H1 (cell line): ENCODE measurements around the gene KLHL29. TPM values are rescaled to one million over a fixed set of nuclear protein-coding genes. Genes with fewer than 3 reads are reported as not detected.

ENCODE experiments used
- CTCF ChIA-PET: fragments of 300-600 bp; sonication (Branson Sonifier 250); formaldehyde crosslinking; loops from one replicate; lab custom pipeline; 2021; ENCODE audit not compliant: partially characterized antibody; lab: Charles Lee
- POLR2A ChIA-PET: fragments of 300-600 bp; sonication (Branson Sonifier 250); formaldehyde crosslinking; loops from one replicate; lab custom pipeline; 2021; ENCODE audit warnings: inconsistent platforms; ENCODE audit not compliant: partially characterized antibody; lab: Charles Lee
- DNase-seq, 2 experiments: peaks; one replicate each; pipeline versions ENCODE4 v3.0.0 to v3.0.0-alpha.2; 2010 to 2022; ENCODE audit warnings: low spot score in 2 of 2, low read depth in 1 of 2, mixed read lengths in 1 of 2
- FAIRE-seq: peaks from 2 replicates; lab custom pipeline; 2011; peaks lifted over from hg19 to GRCh38; lab: Jason Lieb, UNC
- H2AFZ ChIP-seq: 2 replicates; pipeline ENCODE4 v1.8.1; 2012; ENCODE audit warnings: low read length, inconsistent platforms
- H2AK5ac ChIP-seq: 2 replicates; pipeline ENCODE4 v1.6.1; 2013; ENCODE audit warnings: low read depth, low read length
- H2BK120ac ChIP-seq: replicated peaks from 2 replicates; pipeline ENCODE3; 2013; ENCODE audit warnings: low read depth, low read length, inconsistent platforms
- H2BK12ac ChIP-seq: 2 replicates; pipeline ENCODE4 v1.6.1; 2013; ENCODE audit warnings: low read depth, low read length
- H2BK15ac ChIP-seq: 2 replicates; pipeline ENCODE4 v1.6.1; 2013; ENCODE audit warnings: low read length
- H2BK20ac ChIP-seq: 2 replicates; pipeline ENCODE4 v1.6.1; 2013; ENCODE audit warnings: low read length
- H2BK5ac ChIP-seq: 2 replicates; pipeline ENCODE4 v1.6.1; 2013; ENCODE audit warnings: low read depth, low read length
- H3K14ac ChIP-seq: 2 replicates; pipeline ENCODE4 v1.6.1; 2013; ENCODE audit warnings: inconsistent platforms; ENCODE audit not compliant: insufficient read length
- H3K18ac ChIP-seq: 2 replicates; pipeline ENCODE4 v1.6.1; 2013; ENCODE audit warnings: low read length; ENCODE audit errors: extremely low read depth
- H3K23ac ChIP-seq: 2 replicates; pipeline ENCODE4 v1.6.1; 2013; ENCODE audit warnings: inconsistent platforms; ENCODE audit not compliant: insufficient read length
- H3K23me2 ChIP-seq: 2 replicates; pipeline ENCODE4 v1.6.1; 2013; ENCODE audit warnings: low read depth, low read length
- H3K27ac ChIP-seq: 2 replicates; pipeline ENCODE4 v1.6.1; 2011; ENCODE audit warnings: low read depth, low read length, inconsistent platforms
- H3K27me3 ChIP-seq, 4 experiments: replicated peaks in 1 of 4; 1 replicate in 1 of 4; 2 replicates in 3 of 4; pipeline versions ENCODE4 v1.6.1 to v1.8.1; 2011 to 2013; ENCODE audit warnings: low read length in 3 of 4, mild to moderate bottlenecking in 3 of 4, inconsistent platforms in 2 of 4, mixed read lengths in 2 of 4, moderate library complexity in 1 of 4; ENCODE audit not compliant: control insufficient read depth in 3 of 4, insufficient read depth in 3 of 4; ENCODE audit errors: extremely low read depth in 1 of 4
- H3K36me3 ChIP-seq, 4 experiments: 2 replicates each; pipeline versions ENCODE4 v1.6.1 to v1.8.1; 2011 to 2013; ENCODE audit warnings: mild to moderate bottlenecking in 4 of 4, low read length in 3 of 4, moderate library complexity in 2 of 4, control low read depth in 1 of 4, inconsistent platforms in 1 of 4; ENCODE audit not compliant: insufficient read depth in 4 of 4, control insufficient read depth in 2 of 4
- H3K4ac ChIP-seq: replicated peaks from 2 replicates; pipeline ENCODE3; 2013; ENCODE audit warnings: low read length, low read depth, mixed read lengths, inconsistent platforms; ENCODE audit not compliant: insufficient read length
- H3K4me1 ChIP-seq, 4 experiments: replicated peaks in 1 of 4; 1 replicate in 1 of 4; 2 replicates in 3 of 4; pipeline versions ENCODE4 v1.6.1 to v1.8.1; 2011 to 2013; ENCODE audit warnings: low read length in 3 of 4, inconsistent platforms in 2 of 4, mixed read lengths in 1 of 4; ENCODE audit not compliant: insufficient read depth in 4 of 4, control insufficient read depth in 3 of 4
- H3K4me2 ChIP-seq, 2 experiments: 2 replicates each; pipeline versions ENCODE4 v1.6.1 to v1.8.1; 2011 to 2013; ENCODE audit warnings: low read depth in 2 of 2, low read length in 2 of 2, control low read depth in 1 of 2, inconsistent platforms in 1 of 2, mild to moderate bottlenecking in 1 of 2; ENCODE audit not compliant: insufficient read depth in 1 of 2
- H3K4me3 ChIP-seq, 4 experiments: fragments of 200-600, 300-600 bp in 1 of 4; sonication (generic), shearing (Covaris generic), sonication (Bioruptor Twin) in 1 of 4; 2 replicates each; pipeline versions ENCODE4 v1.5.1 to v1.8.1; 2011 to 2016; ENCODE audit warnings: low read length in 4 of 4, low read depth in 3 of 4, control low read depth in 2 of 4, inconsistent platforms in 2 of 4, mild to moderate bottlenecking in 2 of 4, mixed read lengths in 1 of 4, moderate library complexity in 1 of 4; ENCODE audit not compliant: insufficient read depth in 2 of 4; ENCODE audit errors: extremely low read depth in 1 of 4
- H3K56ac ChIP-seq: replicated peaks from 2 replicates; pipeline ENCODE3; 2013; ENCODE audit warnings: low read depth, mild to moderate bottlenecking, mixed read lengths, low read length, inconsistent platforms; ENCODE audit not compliant: insufficient read length
- H3K79me1 ChIP-seq: 2 replicates; pipeline ENCODE4 v1.6.1; 2013; ENCODE audit warnings: low read depth, low read length, control low read depth
- H3K79me2 ChIP-seq, 2 experiments: 2 replicates each; pipeline versions ENCODE4 v1.6.1 to v1.8.1; 2012 to 2013; ENCODE audit warnings: low read length in 2 of 2, mild to moderate bottlenecking in 2 of 2, inconsistent platforms in 1 of 2; ENCODE audit not compliant: insufficient read depth in 2 of 2, control insufficient read depth in 1 of 2
- H3K9ac ChIP-seq, 4 experiments: replicated peaks in 1 of 4; 1 replicate in 1 of 4; 2 replicates in 3 of 4; pipeline versions ENCODE4 v1.6.1 to v1.8.1; 2011 to 2013; ENCODE audit warnings: low read depth in 3 of 4, low read length in 3 of 4, control low read depth in 2 of 4, mild to moderate bottlenecking in 2 of 4, moderate library complexity in 2 of 4, inconsistent platforms in 1 of 4; ENCODE audit errors: extremely low read depth in 1 of 4
- H3K9me3 ChIP-seq, 2 experiments: 2 replicates each; pipeline versions ENCODE4 v1.6.1 to v1.8.1; 2012 to 2013; ENCODE audit warnings: mild to moderate bottlenecking in 2 of 2, moderate library complexity in 2 of 2, control low read depth in 1 of 2, inconsistent platforms in 1 of 2, low read depth in 1 of 2, low read length in 1 of 2, mixed read lengths in 1 of 2; ENCODE audit not compliant: insufficient read depth in 2 of 2
- H4K20me1 ChIP-seq, 2 experiments: replicated peaks in 1 of 2; 2 replicates each; pipeline versions ENCODE3 to v1.8.1; 2011 to 2013; ENCODE audit warnings: inconsistent platforms in 2 of 2, low read length in 2 of 2, mild to moderate bottlenecking in 1 of 2; ENCODE audit not compliant: insufficient read depth in 2 of 2, control insufficient read depth in 1 of 2
- H4K5ac ChIP-seq: 2 replicates; pipeline ENCODE4 v1.6.1; 2013; ENCODE audit warnings: low read length, low read depth, mixed read lengths, inconsistent platforms; ENCODE audit not compliant: insufficient read length
- H4K8ac ChIP-seq: 2 replicates; pipeline ENCODE4 v1.8.0; 2013; ENCODE audit warnings: mild to moderate bottlenecking, moderate library complexity, low read length, inconsistent platforms; ENCODE audit not compliant: insufficient read depth; ENCODE audit errors: extremely low read depth
- H4K91ac ChIP-seq: replicated peaks from 2 replicates; pipeline ENCODE3; 2013; ENCODE audit warnings: low read length, mixed read lengths, inconsistent platforms; ENCODE audit not compliant: insufficient read length
- ASH2L ChIP-seq: fragments of 200-600, 300-600 bp; sonication (generic); IDR thresholded peaks from one replicate; pipeline ENCODE4 v1.7.1; 2017; ENCODE audit warnings: low read length
- BACH1 ChIP-seq: IDR thresholded peaks from 2 replicates; pipeline ENCODE4 v1.6.1; 2012; ENCODE audit warnings: low read length, improper control_type of control experiment
- GTF2F1 ChIP-seq: IDR thresholded peaks from 2 replicates; pipeline ENCODE4 v1.6.1; 2012; ENCODE audit warnings: low read depth, low read length, improper control_type of control experiment, borderline replicate concordance
- HDAC6 ChIP-seq: IDR thresholded peaks from one replicate; pipeline ENCODE4 v1.7.1; 2012; ENCODE audit warnings: low read depth, mild to moderate bottlenecking, inconsistent platforms, low read length, moderate library complexity
- JUN ChIP-seq: IDR thresholded peaks from 2 replicates; pipeline ENCODE4 v1.6.1; 2011; ENCODE audit warnings: low read depth, mild to moderate bottlenecking, improper control_type of control experiment, low read length
- KDM1A ChIP-seq: fragments of 200-600, 300-600 bp; sonication (generic); IDR thresholded peaks from 2 replicates; pipeline ENCODE4 v1.7.1; 2016; ENCODE audit warnings: mild to moderate bottlenecking, low read length, borderline replicate concordance
- POLR2AphosphoS5 ChIP-seq: IDR thresholded peaks from 2 replicates; pipeline ENCODE4 v1.6.1; 2011; ENCODE audit warnings: low read depth, low read length
- POU5F1 ChIP-seq: IDR thresholded peaks from 2 replicates; pipeline ENCODE4 v1.6.1; 2011; ENCODE audit warnings: low read depth, mild to moderate bottlenecking, low read length, moderate library complexity
- SIN3A ChIP-seq, 2 experiments: IDR thresholded peaks in 1 of 2; conservative IDR thresholded peaks in 1 of 2; 2 replicates each; pipeline ENCODE4 v1.6.1; 2011 to 2012; ENCODE audit warnings: low read length in 2 of 2, improper control_type of control experiment in 1 of 2, low read depth in 1 of 2, mild to moderate bottlenecking in 1 of 2
- SIX5 ChIP-seq: IDR thresholded peaks from 2 replicates; pipeline ENCODE4 v1.6.1; 2011; ENCODE audit warnings: mild to moderate bottlenecking, low read depth, low read length
- SUZ12 ChIP-seq: fragments of 200-600 bp; sonication (generic); IDR thresholded peaks from 2 replicates; pipeline ENCODE4 v1.6.1; 2012; ENCODE audit warnings: mild to moderate bottlenecking, inconsistent platforms, low read length, moderate library complexity, mixed read lengths
- whole genome bisulfite sequencing, 2 experiments: shearing (Covaris generic) in 1 of 2; methylation state at CpG; one replicate each; pipeline versions ENCODE4 v1.1.6 to v1.1.7; 2013 to 2015; ENCODE audit warnings: low lambda C conversion rate in 2 of 2, mixed read lengths in 2 of 2, inconsistent platforms in 1 of 2, low coverage in 1 of 2, missing lambda C conversion rate in 1 of 2; ENCODE audit not compliant: insufficient replicate concordance in 2 of 2, insufficient coverage in 1 of 2, insufficient read length in 1 of 2; ENCODE audit errors: extremely low coverage in 1 of 2, missing lambda C conversion rate in 1 of 2; 5-methylcytosine and 5-hydroxymethylcytosine counted together
- polyA plus RNA-seq, 7 experiments: library from polyadenylated mRNA; depleted of rRNA in 3 of 7; stranded (reverse) in 5 of 7; unstranded in 2 of 7; fragments of >200 nt in 5 of 7; fragments of 200-250 nt in 2 of 7; gene quantifications; 1 replicate in 5 of 7; 2 replicates in 1 of 7; 4 replicates in 1 of 7; pipeline versions ENCODE4 v1.2.1 to v1.2.3, GENCODE V29; 2011 to 2013; ENCODE audit warnings: missing spikeins in 2 of 7, mixed read lengths in 2 of 7
- total RNA-seq: library from RNA; stranded (reverse); fragmentation: NEBNext Ultra II Directional; extraction: Animal tissue kit (Norgen Biotek cat#: 25700); gene quantifications from 2 replicates; pipeline ENCODE4 v1.2.1, GENCODE V29; 2021
- TF ChIP-seq, protein P1 (sequence below): IDR thresholded peaks from 2 replicates; pipeline ENCODE4 v1.6.1; 2011; ENCODE audit warnings: low read depth, mild to moderate bottlenecking, low read length; ENCODE audit not compliant: insufficient read depth
- TF ChIP-seq, protein P2 (sequence below): IDR thresholded peaks from 2 replicates; pipeline ENCODE4 v1.6.1; 2012; ENCODE audit warnings: inconsistent platforms

KLHL29 gene
- total and polyA plus RNA-seq, 2 of the 8 experiments (the other 6 are each of a cell fraction or from before 2014, with no cell fraction given): 1.1 to 4.7 TPM

GRCh38 chr2:23376075-23376474 is 8.9 kb upstream of the KLHL29 start:
- Histone ChIP-seq H4K91ac (no peak overlapping the region), H2AFZ (no peak overlapping the region), H2BK12ac (no peak overlapping the region), H3K18ac (no peak overlapping the region), H3K9me3 (no peaks in the 10 kb centered on the region), H3K27me3 (peaks cover 0 to 4% (median 2%) of the 10 kb centered on the region in 4 experiments; a peak in 2 of 7 replicates), H3K14ac (no peak overlapping the region), H3K56ac (no peak overlapping the region), H2BK20ac (no peak overlapping the region), H3K4me2 (no peak overlapping the region), H3K4me3 (no peak overlapping the region), H3K23ac (no peak overlapping the region), H4K5ac (no peak overlapping the region), H2AK5ac (no peak overlapping the region), H3K23me2 (no peaks in the 10 kb centered on the region), H4K20me1 (no peaks in the 10 kb centered on the region), H3K9ac (no peak overlapping the region), H3K36me3 (no peaks in the 10 kb centered on the region), H3K79me1 (no peaks in the 10 kb centered on the region), H4K8ac (no peak overlapping the region), H3K27ac (no peak overlapping the region), H2BK5ac (no peak overlapping the region), H3K4ac (no peak overlapping the region), H2BK120ac (no peak overlapping the region), H2BK15ac (peak overlapping the region; percentile 48; the same call in 1 of the 2 replicates), H3K79me2 (no peaks in the 10 kb centered on the region), H3K4me1 (no peaks in the 10 kb centered on the region)
- CTCF ChIA-PET: interaction anchor here (0.7 to 1.7 kb wide), 5 partner anchors 25 to 82 kb away, joined by 3 to 8 read pairs (median 3); no protein-coding TSS in a partner anchor
- 91% methylated on average over 5 of the region's 5 CpGs; no CpG with 5 or more reads in 1 of the 2 experiments for WGBS, 2 experiments
- FAIRE-seq (no peak), DNase-seq (no peak)
- POLR2A ChIA-PET: interaction anchor here (0.9 to 1.7 kb wide), 2 partner anchors 8 to 11 kb away, joined by 3 to 6 read pairs; no protein-coding TSS in a partner anchor
- TF ChIP-seq ASH2L (no peak), POU5F1 (no peak), GTF2F1 (no peak), POLR2AphosphoS5 (no peak), BACH1 (no peak), SIN3A (conservative IDR thresholded peaks at IDR 0.05 in 1 of 2, IDR thresholded peaks at IDR 0.05 in 1 of 2; ENCODE audit: low read depth in 1 of 2, low read length in 2 of 2) (no peak), KDM1A (no peak), HDAC6 (no peak), JUN (no peak), SUZ12 (no peak), SIX5 (no peak)
- TF ChIP-seq, protein P1, sequence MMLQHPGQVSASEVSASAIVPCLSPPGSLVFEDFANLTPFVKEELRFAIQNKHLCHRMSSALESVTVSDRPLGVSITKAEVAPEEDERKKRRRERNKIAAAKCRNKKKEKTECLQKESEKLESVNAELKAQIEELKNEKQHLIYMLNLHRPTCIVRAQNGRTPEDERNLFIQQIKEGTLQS: no peak
- TF ChIP-seq, protein P2, sequence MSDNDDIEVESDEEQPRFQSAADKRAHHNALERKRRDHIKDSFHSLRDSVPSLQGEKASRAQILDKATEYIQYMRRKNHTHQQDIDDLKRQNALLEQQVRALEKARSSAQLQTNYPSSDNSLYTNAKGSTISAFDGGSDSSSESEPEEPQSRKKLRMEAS: no peak
